Measurements from ENCODE around the gene CACNA1E.

CACNA1E gene

GRCh38 chr1:181623850-181624249, 140.5 kb downstream of the CACNA1E start:
- Histone ChIP-seq H3K9me3 (ENCODE audit: insufficient read depth, low read depth, low read length) (no peaks in the 10 kb centered on the region), H3K4me2 (ENCODE audit: low read depth, low read length, poor library complexity, severe bottlenecking) (no peak overlapping the region), H2AFZ (ENCODE audit: low read length) (no peak overlapping the region), H3K79me2 (ENCODE audit: insufficient read depth, low read length) (no peaks in the 10 kb centered on the region), H3K9me2 (replicated peaks; ENCODE audit: low read depth, low read length) (no peaks in the 10 kb centered on the region), H4K20me1 (ENCODE audit: insufficient read depth, low read length, poor library complexity, severe bottlenecking) (no peaks in the 10 kb centered on the region), H3K9ac (ENCODE audit: low read depth, low read length, poor library complexity, severe bottlenecking) (no peak overlapping the region), H3F3A (ENCODE audit: low read depth) (no peaks in the 10 kb centered on the region), H3K27me3 (ENCODE audit: insufficient read depth, low read length, poor library complexity, severe bottlenecking) (no peaks in the 10 kb centered on the region), H3K4me1 (ENCODE audit: insufficient read depth, low read length, poor library complexity, severe bottlenecking) (no peaks in the 10 kb centered on the region), H3K4me3 (ENCODE audit: low read length, poor library complexity, severe bottlenecking) (no peak overlapping the region), H3K36me3 (ENCODE audit: insufficient read depth, low read length) (no peaks in the 10 kb centered on the region)
- TF ChIP-seq CTCF (conservative IDR thresholded peaks at IDR 0.05; ENCODE audit: low read length) (no peak), EZH2phosphoT487 (IDR thresholded peaks at IDR 0.05; ENCODE audit: borderline replicate concordance) (no peak)

GRCh38 chr1:181626279-181626938, 143.1 kb downstream of the CACNA1E start:
- Histone ChIP-seq H3K4me3 (ENCODE audit: low read length, poor library complexity, severe bottlenecking) (no peak overlapping the region), H4K20me1 (ENCODE audit: insufficient read depth, low read length, poor library complexity, severe bottlenecking) (no peaks in the 10 kb centered on the region), H3K9ac (ENCODE audit: low read depth, low read length, poor library complexity, severe bottlenecking) (no peak overlapping the region), H3K79me2 (ENCODE audit: insufficient read depth, low read length) (no peaks in the 10 kb centered on the region), H2AFZ (ENCODE audit: low read length) (no peak overlapping the region), H3K4me1 (ENCODE audit: insufficient read depth, low read length, poor library complexity, severe bottlenecking) (no peaks in the 10 kb centered on the region), H3K4me2 (ENCODE audit: low read depth, low read length, poor library complexity, severe bottlenecking) (no peak overlapping the region), H3K9me3 (ENCODE audit: insufficient read depth, low read depth, low read length) (no peaks in the 10 kb centered on the region), H3F3A (ENCODE audit: low read depth) (no peaks in the 10 kb centered on the region), H3K27me3 (ENCODE audit: insufficient read depth, low read length, poor library complexity, severe bottlenecking) (no peaks in the 10 kb centered on the region), H3K36me3 (ENCODE audit: insufficient read depth, low read length) (no peaks in the 10 kb centered on the region), H3K9me2 (replicated peaks; ENCODE audit: low read depth, low read length) (no peaks in the 10 kb centered on the region)
- no peak for TF ChIP-seq EZH2phosphoT487 (IDR thresholded peaks at IDR 0.05; ENCODE audit: borderline replicate concordance)
- TF ChIP-seq CTCF (conservative IDR thresholded peaks at IDR 0.05; ENCODE audit: low read length), result no peak

- Histone ChIP-seq H3K9me3 (ENCODE audit: insufficient read depth, low read depth, low read length) (no peaks in the 10 kb centered on the region), H2AFZ (ENCODE audit: low read length) (no peak overlapping the region), H3K79me2 (ENCODE audit: insufficient read depth, low read length) (no peaks in the 10 kb centered on the region), H3K36me3 (ENCODE audit: insufficient read depth, low read length) (no peaks in the 10 kb centered on the region), H3K9me2 (replicated peaks; ENCODE audit: low read depth, low read length) (no peaks in the 10 kb centered on the region), H3K27me3 (ENCODE audit: insufficient read depth, low read length, poor library complexity, severe bottlenecking) (no peaks in the 10 kb centered on the region), H3F3A (ENCODE audit: low read depth) (no peaks in the 10 kb centered on the region), H3K4me2 (ENCODE audit: low read depth, low read length, poor library complexity, severe bottlenecking) (no peak overlapping the region), H3K4me1 (ENCODE audit: insufficient read depth, low read length, poor library complexity, severe bottlenecking) (no peaks in the 10 kb centered on the region), H3K4me3 (ENCODE audit: low read length, poor library complexity, severe bottlenecking) (no peak overlapping the region), H4K20me1 (ENCODE audit: insufficient read depth, low read length, poor library complexity, severe bottlenecking) (no peaks in the 10 kb centered on the region), H3K9ac (ENCODE audit: low read depth, low read length, poor library complexity, severe bottlenecking) (no peak overlapping the region)
- TF ChIP-seq CTCF (conservative IDR thresholded peaks at IDR 0.05; ENCODE audit: low read length), result no peak
- no peak for TF ChIP-seq EZH2phosphoT487 (IDR thresholded peaks at IDR 0.05; ENCODE audit: borderline replicate concordance)
Observed at GRCh38 chr1:181630398-181630797, 147.1 kb downstream of the CACNA1E start.

Measured in Loucy (cell line).